Tibial artery (tissue), 4 donors: ENCODE data around the gene EIF2B5.

ENCODE experiments used
- DNase-seq, 2 donors: peaks; one replicate each; pipeline ENCODE4 v3.0.0-alpha.2; 2019
- H3K27ac ChIP-seq, 2 donors: fragments of 200-600 bp; sonication (generic) in 1 of 2; 1 replicate in 1 of 2; 2 replicates in 1 of 2; pipeline ENCODE4 v1.5.1; 2018 to 2019; ENCODE audit warnings: mild to moderate bottlenecking in 1 of 2
- H3K27me3 ChIP-seq, 2 donors: fragments of 200-600 bp; sonication (generic) in 1 of 2; one replicate each; pipeline versions ENCODE4 v1.5.1 to v1.6.0; 2016 to 2019
- H3K36me3 ChIP-seq, 3 donors: fragments of 200-600 bp; sonication (generic) in 2 of 3; one replicate each; pipeline ENCODE4 v1.5.1; 2016 to 2019; ENCODE audit warnings: mild to moderate bottlenecking in 2 of 3
- H3K4me1 ChIP-seq, 4 donors: fragments of 200-600 bp; sonication (generic) in 2 of 4; 1 replicate in 3 of 4; 2 replicates in 1 of 4; pipeline ENCODE4 v1.5.1; 2016 to 2019
- H3K4me3 ChIP-seq, 2 donors: fragments of 200-600 bp; sonication (generic) in 1 of 2; 1 replicate in 1 of 2; 2 replicates in 1 of 2; pipeline ENCODE4 v1.5.1; 2018 to 2019; ENCODE audit warnings: mild to moderate bottlenecking in 2 of 2
- H3K9me3 ChIP-seq, 3 donors: fragments of 200-600 bp; sonication (generic) in 1 of 3; one replicate each; pipeline ENCODE4 v1.5.1; 2016 to 2019
- intact Hi-C: fragments of 100-400 bp; cut with DNase I; formaldehyde crosslinking; loops from one replicate; pipeline ENCODE4 v1.15.0; 2023; ENCODE audit warnings: low total_unique reads
- TF ChIP-seq, protein P1 (sequence below), 2 experiments: fragments of 200-600 bp in 1 of 2; fragments of 450-650 bp in 1 of 2; IDR thresholded peaks; one replicate each; pipeline ENCODE4 v1.5.1; 2017 to 2019; ENCODE audit warnings: antibody characterized with exemption in 2 of 2, mild to moderate bottlenecking in 1 of 2, moderate library complexity in 1 of 2

The EIF2B5 gene

DNA sequence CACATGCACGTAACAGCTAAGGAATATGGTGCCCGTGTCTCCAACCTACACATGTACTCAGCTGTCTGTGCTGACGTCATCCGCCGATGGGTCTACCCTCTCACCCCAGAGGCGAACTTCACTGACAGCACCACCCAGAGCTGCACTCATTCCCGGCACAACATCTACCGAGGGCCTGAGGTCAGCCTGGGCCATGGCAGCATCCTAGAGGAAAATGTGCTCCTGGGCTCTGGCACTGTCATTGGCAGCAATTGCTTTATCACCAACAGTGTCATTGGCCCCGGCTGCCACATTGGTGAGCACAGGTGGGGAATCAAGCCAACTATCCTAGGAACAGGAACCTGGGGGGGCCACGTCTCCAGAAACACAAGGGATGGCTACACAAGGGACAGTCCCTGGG, 5.3 kb downstream of the EIF2B5 start:
- H3K4me1 ChIP-seq, result peaks cover 0 to 20% (median 12%) of the 10 kb centered on the region in 4 donors
- no peaks in the 10 kb centered on the region for H3K27me3 ChIP-seq
- H3K9me3 ChIP-seq, result no peaks in the 10 kb centered on the region
- H3K36me3 ChIP-seq, result peaks cover 57 to 81% (median 75%) of the 10 kb centered on the region in 3 donors
- H3K4me3 ChIP-seq, result no peak overlapping the region
- intact Hi-C loops, result no loop called here
- TF ChIP-seq, protein P1, sequence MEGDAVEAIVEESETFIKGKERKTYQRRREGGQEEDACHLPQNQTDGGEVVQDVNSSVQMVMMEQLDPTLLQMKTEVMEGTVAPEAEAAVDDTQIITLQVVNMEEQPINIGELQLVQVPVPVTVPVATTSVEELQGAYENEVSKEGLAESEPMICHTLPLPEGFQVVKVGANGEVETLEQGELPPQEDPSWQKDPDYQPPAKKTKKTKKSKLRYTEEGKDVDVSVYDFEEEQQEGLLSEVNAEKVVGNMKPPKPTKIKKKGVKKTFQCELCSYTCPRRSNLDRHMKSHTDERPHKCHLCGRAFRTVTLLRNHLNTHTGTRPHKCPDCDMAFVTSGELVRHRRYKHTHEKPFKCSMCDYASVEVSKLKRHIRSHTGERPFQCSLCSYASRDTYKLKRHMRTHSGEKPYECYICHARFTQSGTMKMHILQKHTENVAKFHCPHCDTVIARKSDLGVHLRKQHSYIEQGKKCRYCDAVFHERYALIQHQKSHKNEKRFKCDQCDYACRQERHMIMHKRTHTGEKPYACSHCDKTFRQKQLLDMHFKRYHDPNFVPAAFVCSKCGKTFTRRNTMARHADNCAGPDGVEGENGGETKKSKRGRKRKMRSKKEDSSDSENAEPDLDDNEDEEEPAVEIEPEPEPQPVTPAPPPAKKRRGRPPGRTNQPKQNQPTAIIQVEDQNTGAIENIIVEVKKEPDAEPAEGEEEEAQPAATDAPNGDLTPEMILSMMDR (IDR thresholded peaks at IDR 0.05), result no peak
- no peak for DNase-seq
- H3K27ac ChIP-seq, result no peak overlapping the region

DNA sequence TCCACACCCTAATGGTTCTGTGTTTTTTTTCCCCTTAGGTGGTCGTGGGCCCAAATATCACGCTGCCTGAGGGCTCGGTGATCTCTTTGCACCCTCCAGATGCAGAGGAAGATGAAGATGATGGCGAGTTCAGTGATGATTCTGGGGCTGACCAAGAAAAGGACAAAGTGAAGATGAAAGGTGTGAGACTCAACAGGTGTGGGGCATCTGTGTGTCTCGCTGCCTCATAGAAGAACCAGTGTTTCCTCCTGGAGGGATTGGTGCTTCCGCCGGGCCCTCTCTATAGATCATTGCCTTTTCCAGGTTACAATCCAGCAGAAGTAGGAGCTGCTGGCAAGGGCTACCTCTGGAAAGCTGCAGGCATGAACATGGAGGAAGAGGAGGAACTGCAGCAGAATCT, 7.0 kb downstream of the EIF2B5 start:
- Histone ChIP-seq H3K4me1 (peaks cover 0 to 10% (median 3%) of the 10 kb centered on the region in 4 donors), H3K4me3 (no peak overlapping the region), H3K9me3 (no peaks in the 10 kb centered on the region), H3K27me3 (no peaks in the 10 kb centered on the region), H3K36me3 (peaks cover 69 to 95% (median 90%) of the 10 kb centered on the region in 3 donors), H3K27ac (no peak overlapping the region)
- intact Hi-C loops, result no loop called here
- no peak for DNase-seq
- TF ChIP-seq, protein P1 (IDR thresholded peaks at IDR 0.05), result no peak

DNA sequence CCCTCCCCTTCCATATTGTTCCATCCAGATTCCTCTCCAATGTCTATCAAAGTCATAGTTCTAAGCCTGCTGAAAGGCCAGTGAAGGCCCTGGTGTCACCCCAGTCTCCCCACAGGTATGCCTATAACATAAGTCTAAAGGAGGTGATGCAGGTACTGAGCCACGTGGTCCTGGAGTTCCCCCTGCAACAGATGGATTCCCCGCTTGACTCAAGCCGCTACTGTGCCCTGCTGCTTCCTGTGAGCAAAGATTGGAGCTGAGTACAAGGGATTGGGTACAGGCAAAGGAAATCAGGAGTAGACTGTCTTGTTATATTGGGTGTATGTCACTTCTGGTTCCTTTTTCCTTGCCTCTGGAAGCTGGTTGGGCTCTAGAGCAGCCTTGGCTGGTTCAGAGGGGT, 8.2 kb downstream of the EIF2B5 start:
- Histone ChIP-seq H3K27me3 (no peaks in the 10 kb centered on the region), H3K36me3 (peaks cover 69 to 85% (median 84%) of the 10 kb centered on the region in 3 donors), H3K4me1 (peaks cover 0 to 3% (median 0%) of the 10 kb centered on the region in 4 donors), H3K27ac (no peak overlapping the region), H3K9me3 (no peaks in the 10 kb centered on the region), H3K4me3 (no peak overlapping the region)
- intact Hi-C loops, result no loop called here
- TF ChIP-seq, protein P1 (IDR thresholded peaks at IDR 0.05), result no peak
- no peak for DNase-seq

DNA sequence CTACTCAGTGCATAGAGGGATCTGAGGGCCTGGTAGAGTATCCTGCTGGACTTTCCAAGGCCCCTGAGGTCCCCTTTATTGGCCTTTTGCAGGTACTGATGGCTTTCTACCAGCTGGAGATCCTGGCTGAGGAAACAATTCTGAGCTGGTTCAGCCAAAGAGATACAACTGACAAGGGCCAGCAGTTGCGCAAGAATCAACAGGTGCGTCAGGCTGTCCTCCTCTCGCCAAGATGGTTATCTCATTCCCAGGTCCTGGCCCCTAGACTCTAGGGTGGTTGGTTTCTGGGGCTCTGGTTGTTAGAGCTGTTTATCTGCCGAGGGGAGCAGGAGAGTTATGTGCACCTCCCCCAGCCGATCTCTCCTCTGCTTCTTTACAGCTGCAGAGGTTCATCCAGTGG, 9.3 kb downstream of the EIF2B5 start:
- Histone ChIP-seq H3K36me3 (peaks cover 69 to 76% (median 73%) of the 10 kb centered on the region in 3 donors), H3K9me3 (no peaks in the 10 kb centered on the region), H3K27ac (no peak overlapping the region), H3K4me1 (peaks cover 0 to 3% (median 0%) of the 10 kb centered on the region in 4 donors), H3K27me3 (no peaks in the 10 kb centered on the region), H3K4me3 (no peak overlapping the region)
- intact Hi-C loops, result no loop called here
- DNase-seq, result no peak
- TF ChIP-seq, protein P1 (IDR thresholded peaks at IDR 0.05), result no peak

DNA sequence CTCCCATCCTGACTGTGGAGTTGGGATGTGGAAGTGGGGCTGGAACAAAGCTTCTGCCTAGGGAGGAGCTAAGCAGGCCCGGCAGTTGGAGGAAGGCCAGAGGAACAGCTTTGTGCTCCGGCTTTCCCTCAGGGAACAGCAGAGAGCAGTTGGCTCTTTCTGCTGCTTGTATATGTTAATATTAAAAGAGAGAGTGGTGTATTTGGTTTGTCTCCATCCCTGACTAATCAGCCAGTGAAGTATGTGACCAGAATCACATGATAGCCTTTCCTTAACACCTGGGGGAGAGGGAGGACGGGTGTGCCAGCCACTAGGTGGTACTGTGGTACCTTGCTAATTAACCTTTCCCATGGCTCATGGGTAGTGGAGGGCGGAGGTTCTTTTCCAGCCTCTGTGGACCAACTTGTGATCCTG, 10.0 kb downstream of the EIF2B5 start:
- Histone ChIP-seq H3K9me3 (no peaks in the 10 kb centered on the region), H3K4me3 (no peak overlapping the region), H3K36me3 (peaks cover 65 to 70% (median 67%) of the 10 kb centered on the region in 3 donors), H3K27me3 (no peaks in the 10 kb centered on the region), H3K4me1 (peaks cover 0 to 3% (median 0%) of the 10 kb centered on the region in 4 donors), H3K27ac (no peak overlapping the region)
- TF ChIP-seq, protein P1 (IDR thresholded peaks at IDR 0.05), result peak; percentile 19 to 24
- intact Hi-C loops, result no loop called here
- DNase-seq, result no peak
